ENCODE results near the gene LTV1. TPM values are rescaled to one million over a fixed set of nuclear protein-coding genes. Genes with fewer than 3 reads are reported as not detected.

Gene LTV1
- total RNA-seq, 1 donor from 2014 or later: 27.2 TPM

GRCh38 chr6:143885116-143885515, 42.0 kb downstream of the LTV1 start:
- no peak for DNase-seq (ENCODE audit: low read depth, low spot score)

- no peak for DNase-seq (ENCODE audit: low read depth, low spot score)
These were observed 51.5 kb downstream of the LTV1 start for GRCh38 chr6:143894655-143895054.

- no peak for DNase-seq (ENCODE audit: low read depth, low spot score)
These were observed 53.2 kb downstream of the LTV1 start for GRCh38 chr6:143896126-143896860.

GRCh38 chr6:143900358-143900757, 57.2 kb downstream of the LTV1 start:
- no peak for DNase-seq (ENCODE audit: low read depth, low spot score)

DNA sequence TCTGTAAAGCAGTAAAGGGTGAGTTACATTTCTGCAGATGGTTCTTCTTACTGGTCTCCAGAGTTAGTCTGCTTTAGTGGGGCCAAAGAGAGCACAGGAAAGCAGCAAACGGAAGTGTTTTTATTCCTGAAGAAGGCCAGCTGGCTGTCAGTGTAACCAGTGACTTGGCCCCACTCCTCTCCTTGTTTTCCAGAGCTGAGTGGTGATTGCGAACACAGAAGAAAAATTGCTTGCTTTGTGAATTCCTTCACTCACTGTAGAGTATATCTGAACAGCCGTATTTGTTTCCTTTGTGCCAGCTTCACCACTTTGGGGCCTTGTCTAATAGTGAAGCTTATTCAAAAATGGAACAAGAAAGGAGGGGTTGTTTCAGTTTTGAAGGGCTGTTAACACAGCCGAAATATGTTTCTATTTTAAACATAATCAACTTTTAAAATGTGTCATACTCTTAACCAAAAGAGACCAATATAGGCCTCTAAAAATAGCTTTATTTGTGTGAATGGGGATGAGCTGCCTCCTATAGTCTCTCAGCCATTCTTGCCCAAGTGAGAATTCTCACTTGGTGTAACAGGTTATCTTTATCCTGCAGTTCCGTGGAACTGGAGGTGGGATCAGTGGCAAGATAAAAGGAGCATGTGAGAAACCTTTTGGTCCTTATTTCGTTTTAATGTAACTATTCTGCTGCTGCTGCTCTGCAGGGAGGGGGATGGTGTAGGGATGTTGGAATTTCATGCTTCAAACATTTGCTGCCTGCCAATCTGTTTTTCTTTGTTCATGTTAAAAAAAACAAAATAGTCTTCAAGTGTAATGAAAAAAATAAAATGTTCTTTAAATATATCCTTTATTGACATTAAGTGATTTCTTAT, 59.0 kb downstream of the LTV1 start:
- DNase-seq (ENCODE audit: low read depth, low spot score): no peak

DNA sequence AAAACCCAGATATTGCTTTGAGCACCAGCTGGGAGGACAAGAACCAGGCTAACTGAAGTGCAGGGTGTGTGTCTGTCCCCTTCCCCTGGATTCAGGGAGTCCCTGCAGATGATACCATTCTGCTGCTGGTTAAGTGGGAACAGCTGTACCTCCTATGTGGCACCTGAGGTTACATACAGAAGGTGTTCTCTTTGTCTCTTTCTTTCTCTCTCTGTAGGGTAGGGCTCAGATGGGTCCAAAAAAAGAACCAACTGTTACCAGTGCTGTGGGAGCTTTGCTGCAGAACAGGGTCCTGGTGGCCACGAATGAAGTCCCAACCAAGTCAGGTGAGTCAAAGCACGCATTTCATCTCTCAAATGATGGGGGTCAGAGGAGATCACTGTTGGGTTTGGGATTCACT, 59.7 kb downstream of the LTV1 start:
- DNase-seq (ENCODE audit: low read depth, low spot score): no peak

GRCh38 chr6:143911028-143911427, 67.9 kb downstream of the LTV1 start:
- no peak for DNase-seq (ENCODE audit: low read depth, low spot score)

- DNase-seq (ENCODE audit: low read depth, low spot score): no peak
These were observed 69.5 kb downstream of the LTV1 start for GRCh38 chr6:143912671-143913070.

Other genes starting within 250 kb of the LTV1 start
- 137 and 209 TPM in 2 replicates for gene PHACTR2, start 165.4 kb upstream of the LTV1 start, total RNA-seq
- gene ZC2HC1B, start 21.1 kb downstream of the LTV1 start, total RNA-seq: not detected in 2 replicates
- gene PLAGL1, start 164.9 kb downstream of the LTV1 start, total RNA-seq: 8.8 and 19.7 TPM in 2 replicates